CD4-positive, CD25-positive, alpha-beta regulatory T cell (primary cell): ENCODE data around the gene KHNYN. TPM values are rescaled to one million over a fixed set of nuclear protein-coding genes. Genes with fewer than 3 reads are reported as not detected.
A peak's percentile ranks its signal among the peaks of the same experiment; 100 is the strongest.
"Not testable (repeated sequence)": the region's sequence is repeated elsewhere in the genome, so short reads cannot be mapped to it uniquely, and the experiment has no call there.

Experiments used
- ATAC-seq, 2 donors: fragments of 150-1000 bp; cut with Tn5 transposase; one replicate each; pipeline ENCODE4 v1.10.0; 2021; ENCODE audit warnings: low read depth in 2 of 2, moderate number of reproducible peaks in 2 of 2, moderate library complexity in 1 of 2
- DNase-seq, 3 donors: peaks; one replicate each; pipeline versions ENCODE4 v3.0.0 to v3.0.0-alpha.2; 2012 to 2022; ENCODE audit warnings: mixed read lengths in 1 of 3
- H3K27ac ChIP-seq: one replicate; pipeline ENCODE4 v1.7.0; 2013; ENCODE audit warnings: mild to moderate bottlenecking, low read length; ENCODE audit not compliant: insufficient read depth, poor library complexity, severe bottlenecking
- H3K27me3 ChIP-seq: one replicate; pipeline ENCODE4 v1.7.0; 2013; ENCODE audit warnings: low read length; ENCODE audit not compliant: control insufficient read depth, insufficient read depth
- H3K36me3 ChIP-seq: one replicate; pipeline ENCODE4 v1.7.0; 2013; ENCODE audit warnings: mild to moderate bottlenecking, low read length, moderate library complexity; ENCODE audit not compliant: control insufficient read depth, insufficient read depth
- H3K4me1 ChIP-seq: 2 replicates; pipeline ENCODE4 v1.7.0; 2013; ENCODE audit warnings: mild to moderate bottlenecking, low read length; ENCODE audit not compliant: insufficient read depth, control insufficient read depth, poor library complexity, severe bottlenecking
- H3K4me3 ChIP-seq: one replicate; pipeline ENCODE4 v1.7.0; 2013; ENCODE audit warnings: low read depth, mild to moderate bottlenecking, low read length, moderate library complexity
- H3K9me3 ChIP-seq, 2 experiments: 1 replicate in 1 of 2; 2 replicates in 1 of 2; pipeline ENCODE4 v1.7.0; 2013; ENCODE audit warnings: low read length in 2 of 2, mild to moderate bottlenecking in 1 of 2, moderate library complexity in 1 of 2; ENCODE audit not compliant: control insufficient read depth in 2 of 2
- H3K27ac Mint-ChIP-seq, 3 donors: one replicate each; pipeline ENCODE4 v1.8.0; 2020 to 2022; ENCODE audit warnings: mild to moderate bottlenecking in 3 of 3, mixed read lengths in 3 of 3, moderate library complexity in 2 of 3
- H3K27me3 Mint-ChIP-seq: one replicate; pipeline ENCODE4 v1.8.0; 2022; ENCODE audit warnings: mild to moderate bottlenecking, mixed read lengths
- H3K36me3 Mint-ChIP-seq: one replicate; pipeline ENCODE4 v1.8.0; 2020; ENCODE audit warnings: mixed read lengths
- H3K4me1 Mint-ChIP-seq, 4 donors: one replicate each; pipeline ENCODE4 v1.8.0; 2020 to 2022; ENCODE audit warnings: mixed read lengths in 4 of 4, mild to moderate bottlenecking in 1 of 4
- H3K4me3 Mint-ChIP-seq, 4 donors: one replicate each; pipeline ENCODE4 v1.8.0; 2020 to 2022; ENCODE audit warnings: mild to moderate bottlenecking in 4 of 4, mixed read lengths in 4 of 4, moderate library complexity in 3 of 4
- H3K9me3 Mint-ChIP-seq, 7 donors: one replicate each; pipeline ENCODE4 v1.8.0; 2020 to 2022; ENCODE audit warnings: mixed read lengths in 7 of 7, mild to moderate bottlenecking in 3 of 7, moderate library complexity in 2 of 7
- polyA plus RNA-seq, 4 donors: library from polyadenylated mRNA; unstranded; fragments of 300-500 nt; fragmentation: Illumina TruSeq; gene quantifications; one replicate each; pipeline ENCODE4 v1.2.3, GENCODE V29; 2021
- total RNA-seq: library from RNA; stranded (reverse); gene quantifications from one replicate; pipeline ENCODE4 v1.2.3, GENCODE V29; 2022

KHNYN gene
- total and polyA plus RNA-seq, 5 donors from 2014 or later: 12.4 to 139 (median 15.5) TPM

- Histone ChIP-seq H3K36me3 (peaks cover 32% of the 10 kb centered on the region), H3K4me1 (peaks cover 19% of the 10 kb centered on the region), H3K4me3 (peak within 1 kb of the TSS; percentile 95), H3K9me3 (no peaks in the 10 kb centered on the region), H3K27me3 (no peaks in the 10 kb centered on the region), H3K27ac (peak within 1 kb of the TSS; percentile 96)
- peak; percentile 96 to 100 (median 98) for DNase-seq
- peaks cover 12 to 52% (median 25%) of the 10 kb centered on the region in 4 donors for H3K4me1 Mint-ChIP-seq
- peak; percentile 91 to 92 for ATAC-seq
- peaks cover 26% of the 10 kb centered on the region for H3K36me3 Mint-ChIP-seq
- peaks cover 0 to 7% (median 0%) of the 10 kb centered on the region in 7 donors for H3K9me3 Mint-ChIP-seq
- peak within 1 kb of the TSS; percentile 92 to 95 (median 94) for H3K4me3 Mint-ChIP-seq
- H3K27ac Mint-ChIP-seq: peak within 1 kb of the TSS; percentile 95 to 99 (median 98)
- H3K27me3 Mint-ChIP-seq: no peaks in the 10 kb centered on the region
Observed at GRCh38 chr14:24442240-24443052, 12.7 kb downstream of the KHNYN start, which contains the start of gene SDR39U1. TSS of gene SDR39U1 (minus strand) at chr14:24442776. CDS start at chr14:24442769, 7 bp downstream.

- peak overlapping the region; percentile 96 for H3K27ac ChIP-seq
- peak overlapping the region; percentile 92 to 95 (median 94) for H3K4me3 Mint-ChIP-seq
- H3K9me3 ChIP-seq: no peaks in the 10 kb centered on the region
- H3K36me3 Mint-ChIP-seq: peaks cover 24% of the 10 kb centered on the region
- H3K4me1 ChIP-seq: peaks cover 13% of the 10 kb centered on the region
- peaks cover 24% of the 10 kb centered on the region for H3K36me3 ChIP-seq
- ATAC-seq (no peak), DNase-seq (no peak)
- peak overlapping the region; percentile 95 for H3K4me3 ChIP-seq
- H3K4me1 Mint-ChIP-seq: peaks cover 10 to 45% (median 19%) of the 10 kb centered on the region in 4 donors
- no peaks in the 10 kb centered on the region for H3K27me3 ChIP-seq
- peaks cover 0 to 7% (median 0%) of the 10 kb centered on the region in 7 donors for H3K9me3 Mint-ChIP-seq
- H3K27ac Mint-ChIP-seq: peak overlapping the region; percentile 95 to 99 (median 98)
- H3K27me3 Mint-ChIP-seq: no peaks in the 10 kb centered on the region
Observed at GRCh38 chr14:24443053-24443665, 13.4 kb downstream of the KHNYN start.

- H3K27ac ChIP-seq, H3K36me3 ChIP-seq, H3K27ac Mint-ChIP-seq, H3K4me1 Mint-ChIP-seq, H3K27me3 ChIP-seq, H3K4me3 ChIP-seq, H3K9me3 ChIP-seq, ATAC-seq, H3K27me3 Mint-ChIP-seq, DNase-seq, H3K4me3 Mint-ChIP-seq, H3K9me3 Mint-ChIP-seq, H3K4me1 ChIP-seq: not testable (repeated sequence)
- peaks cover 18% of the 10 kb centered on the region for H3K36me3 Mint-ChIP-seq
Observed at GRCh38 chr14:24450828-24451227, 21.1 kb downstream of the KHNYN start.

- H3K27ac Mint-ChIP-seq: no peak overlapping the region
Observed at GRCh38 chr14:24456980-24457379, 27.2 kb downstream of the KHNYN start.

GRCh38 chr14:24458736-24459135 is 29.0 kb downstream of the KHNYN start:
- ATAC-seq (no peak), DNase-seq (no peak)
- H3K9me3 ChIP-seq: no peaks in the 10 kb centered on the region
- no peaks in the 10 kb centered on the region for H3K36me3 ChIP-seq
- peaks cover 2% of the 10 kb centered on the region for H3K27me3 ChIP-seq
- Mint-ChIP-seq H3K4me3 (no peak overlapping the region), H3K36me3 (peaks cover 8% of the 10 kb centered on the region), H3K4me1 (peaks cover 0 to 8% (median 5%) of the 10 kb centered on the region in 4 donors), H3K27me3 (no peaks in the 10 kb centered on the region), H3K9me3 (peaks cover 0 to 7% (median 2%) of the 10 kb centered on the region in 7 donors), H3K27ac (no peak overlapping the region)
- H3K4me3 ChIP-seq: no peak overlapping the region
- no peak overlapping the region for H3K27ac ChIP-seq
- H3K4me1 ChIP-seq: no peaks in the 10 kb centered on the region

More at GRCh38 chr14:24456980-24457379, 27.2 kb downstream of the KHNYN start:
- ATAC-seq: no peak
- DNase-seq: no peak
- no peak overlapping the region for H3K4me3 Mint-ChIP-seq
- Histone ChIP-seq H3K4me1 (no peaks in the 10 kb centered on the region), H3K27ac (no peak overlapping the region), H3K36me3 (no peaks in the 10 kb centered on the region), H3K27me3 (peaks cover 2% of the 10 kb centered on the region), H3K9me3 (no peaks in the 10 kb centered on the region), H3K4me3 (no peak overlapping the region)
- H3K27me3 Mint-ChIP-seq: no peaks in the 10 kb centered on the region
- peaks cover 13% of the 10 kb centered on the region for H3K36me3 Mint-ChIP-seq
- peaks cover 0 to 3% (median 0%) of the 10 kb centered on the region in 4 donors for H3K4me1 Mint-ChIP-seq
- H3K9me3 Mint-ChIP-seq: peaks cover 0 to 9% (median 3%) of the 10 kb centered on the region in 7 donors

GRCh38 chr14:24459331-24459730 is 29.6 kb downstream of the KHNYN start:
- H3K4me1 ChIP-seq: no peaks in the 10 kb centered on the region
- peaks cover 2% of the 10 kb centered on the region for H3K27me3 ChIP-seq
- peak overlapping the region in 1 of 4 donors; percentile 8 for H3K4me3 Mint-ChIP-seq
- H3K9me3 Mint-ChIP-seq: peaks cover 0 to 2% (median 0%) of the 10 kb centered on the region in 7 donors
- H3K27ac Mint-ChIP-seq: peak overlapping the region in 1 of 3 donors; percentile 40
- H3K4me1 Mint-ChIP-seq: peaks cover under 1 to 14% (median 9%) of the 10 kb centered on the region in 4 donors
- H3K9me3 ChIP-seq: no peaks in the 10 kb centered on the region
- H3K4me3 ChIP-seq: no peak overlapping the region
- no peak for ATAC-seq
- no peak for DNase-seq
- H3K36me3 Mint-ChIP-seq: peaks cover 5% of the 10 kb centered on the region
- H3K36me3 ChIP-seq: no peaks in the 10 kb centered on the region
- no peaks in the 10 kb centered on the region for H3K27me3 Mint-ChIP-seq
- no peak overlapping the region for H3K27ac ChIP-seq

- Mint-ChIP-seq H3K4me1 (peaks cover 4 to 24% (median 19%) of the 10 kb centered on the region in 4 donors), H3K27me3 (no peaks in the 10 kb centered on the region), H3K36me3 (peaks cover 5% of the 10 kb centered on the region), H3K27ac (no peak overlapping the region), H3K4me3 (no peak overlapping the region), H3K9me3 (peaks cover 0 to 2% (median 0%) of the 10 kb centered on the region in 7 donors)
- no peak for DNase-seq
- Histone ChIP-seq H3K9me3 (no peaks in the 10 kb centered on the region), H3K4me1 (peaks cover 7% of the 10 kb centered on the region), H3K4me3 (no peak overlapping the region), H3K27ac (no peak overlapping the region), H3K27me3 (peaks cover 2% of the 10 kb centered on the region), H3K36me3 (no peaks in the 10 kb centered on the region)
- ATAC-seq: no peak
Observed at GRCh38 chr14:24461336-24461735, 31.6 kb downstream of the KHNYN start.
